Measurements from ENCODE around the gene RAD51AP1. TPM values are rescaled to one million over a fixed set of nuclear protein-coding genes. Genes with fewer than 3 reads are reported as not detected.

The RAD51AP1 gene
- total RNA-seq, 2 donors from 2014 or later: 43.9 to 56.7 TPM

DNA sequence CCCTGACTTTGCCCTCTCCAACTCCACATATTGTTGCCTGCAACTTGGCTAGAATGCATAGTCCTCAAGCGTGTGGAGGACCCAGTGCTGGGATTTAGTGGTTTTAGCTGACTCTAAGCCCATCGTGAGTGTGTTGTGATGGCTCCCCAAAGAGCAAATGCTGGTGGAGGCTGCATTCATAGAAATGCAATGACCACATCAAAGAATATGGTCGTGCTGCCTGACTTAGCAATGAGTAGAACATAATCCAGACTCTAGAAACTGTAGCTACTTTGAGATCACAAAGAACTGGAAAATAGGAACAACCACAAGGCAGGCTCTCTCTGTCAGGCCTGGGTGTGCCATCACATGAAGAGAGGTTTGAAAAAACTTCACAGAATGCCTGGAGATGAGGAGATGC is 24.6 kb downstream of the RAD51AP1 start:
- H3K4me1 Mint-ChIP-seq: peaks cover 11% of the 10 kb centered on the region
- H3K36me3 Mint-ChIP-seq (ENCODE audit: low read depth): peaks cover 7% of the 10 kb centered on the region
- H3K27ac Mint-ChIP-seq: no peak overlapping the region
- H3K27me3 Mint-ChIP-seq: peaks cover 3% of the 10 kb centered on the region
- no peak overlapping the region for H3K4me3 Mint-ChIP-seq
- no peak for ATAC-seq (replicated peaks)
- H3K9me3 Mint-ChIP-seq: no peaks in the 10 kb centered on the region

DNA sequence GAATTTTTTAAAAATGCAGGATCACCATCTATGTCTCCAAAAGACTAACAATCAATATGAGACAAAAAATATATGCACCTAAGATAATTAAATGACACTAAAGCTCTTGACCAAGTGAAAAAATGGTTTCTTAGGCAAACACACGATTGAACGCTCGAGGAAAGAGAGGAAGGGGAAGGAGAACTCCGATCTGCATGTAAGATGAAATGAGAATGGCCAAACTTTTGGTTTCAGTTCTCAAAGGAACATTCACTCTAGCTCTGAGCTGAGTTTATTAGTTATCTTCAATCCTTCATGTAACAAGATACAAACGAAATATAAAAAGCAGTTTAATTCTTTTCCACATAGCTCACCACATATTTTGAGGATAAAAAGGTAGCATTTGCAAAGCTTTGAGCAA is 26.1 kb downstream of the RAD51AP1 start:
- H3K36me3 Mint-ChIP-seq (ENCODE audit: low read depth): peaks cover 7% of the 10 kb centered on the region
- peak overlapping the region; percentile 19 for H3K4me3 Mint-ChIP-seq

DNA sequence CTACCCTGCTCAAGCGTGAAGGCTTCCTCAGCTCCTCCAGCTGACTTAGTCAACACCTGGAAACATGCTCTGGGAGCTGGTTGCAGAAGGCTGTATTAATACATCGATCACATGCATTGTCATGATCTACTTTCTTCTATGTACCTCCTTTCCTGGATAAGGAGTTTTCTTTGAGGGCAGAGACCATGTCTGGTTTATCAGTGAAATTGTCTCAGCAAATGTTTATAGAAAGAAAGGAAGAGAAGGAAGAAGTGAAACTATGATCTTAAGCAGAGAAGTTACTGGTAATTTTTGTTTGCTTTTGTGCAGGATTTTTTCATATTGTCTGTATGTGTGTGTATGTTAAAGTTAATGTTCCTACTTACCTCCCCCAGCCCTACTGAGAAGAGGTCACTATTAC is 27.8 kb downstream of the RAD51AP1 start:
- peaks cover 3% of the 10 kb centered on the region for H3K27me3 Mint-ChIP-seq
- peaks cover 6% of the 10 kb centered on the region for H3K4me1 Mint-ChIP-seq
- H3K4me3 Mint-ChIP-seq: no peak overlapping the region
- no peaks in the 10 kb centered on the region for H3K36me3 Mint-ChIP-seq (ENCODE audit: low read depth)
- H3K9me3 Mint-ChIP-seq: no peaks in the 10 kb centered on the region
- H3K27ac Mint-ChIP-seq: no peak overlapping the region
- ATAC-seq (replicated peaks): no peak

More for the DNA sequence above, 26.1 kb downstream of the RAD51AP1 start:
- Mint-ChIP-seq H3K27me3 (peaks cover 3% of the 10 kb centered on the region), H3K4me1 (peaks cover 11% of the 10 kb centered on the region), H3K27ac (no peak overlapping the region), H3K9me3 (no peaks in the 10 kb centered on the region)
- no peak for ATAC-seq (replicated peaks)

DNA sequence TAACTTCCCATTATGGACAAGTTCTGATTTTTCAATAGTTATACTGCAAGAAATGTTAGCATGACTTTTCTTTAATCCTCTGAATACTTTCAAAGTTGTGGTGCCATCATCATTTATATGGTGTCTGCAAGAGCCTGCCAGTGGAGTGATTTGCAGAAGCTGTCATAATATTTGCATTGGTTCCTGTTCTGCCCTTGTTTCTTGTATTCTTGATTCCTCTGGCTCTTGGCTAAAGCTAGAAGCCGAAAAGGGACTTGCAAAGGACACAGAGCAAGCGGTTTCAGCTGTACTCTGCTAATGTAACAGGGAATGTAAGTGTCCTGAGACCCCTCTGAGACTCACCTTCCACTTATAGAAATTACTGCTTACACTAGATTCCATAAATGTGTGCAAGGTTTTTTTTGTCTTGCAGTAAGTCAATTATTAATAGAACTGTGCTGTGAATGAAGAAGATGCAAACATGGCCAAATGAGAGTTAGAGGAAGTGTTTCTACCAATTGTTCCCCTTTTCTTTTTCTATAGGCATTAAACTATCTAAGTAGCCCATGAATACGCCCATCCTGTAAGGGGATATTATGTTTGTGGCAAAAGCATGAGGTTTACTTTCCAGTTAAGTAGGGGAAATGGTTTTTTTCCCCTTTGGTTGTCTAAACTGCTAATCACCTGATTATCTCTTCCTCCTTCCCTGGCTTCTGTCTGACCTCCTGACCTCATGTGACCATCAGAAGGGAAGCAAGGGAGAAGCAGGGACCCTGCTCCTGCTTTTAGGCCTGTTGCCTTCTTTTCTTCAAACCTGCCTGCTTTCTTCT is 28.6 kb downstream of the RAD51AP1 start:
- no peak for ATAC-seq (replicated peaks)
- Mint-ChIP-seq H3K4me3 (no peak overlapping the region), H3K27ac (no peak overlapping the region), H3K27me3 (peaks cover 3% of the 10 kb centered on the region), H3K4me1 (peaks cover 6% of the 10 kb centered on the region), H3K36me3 (ENCODE audit: low read depth) (no peaks in the 10 kb centered on the region), H3K9me3 (no peaks in the 10 kb centered on the region)

DNA sequence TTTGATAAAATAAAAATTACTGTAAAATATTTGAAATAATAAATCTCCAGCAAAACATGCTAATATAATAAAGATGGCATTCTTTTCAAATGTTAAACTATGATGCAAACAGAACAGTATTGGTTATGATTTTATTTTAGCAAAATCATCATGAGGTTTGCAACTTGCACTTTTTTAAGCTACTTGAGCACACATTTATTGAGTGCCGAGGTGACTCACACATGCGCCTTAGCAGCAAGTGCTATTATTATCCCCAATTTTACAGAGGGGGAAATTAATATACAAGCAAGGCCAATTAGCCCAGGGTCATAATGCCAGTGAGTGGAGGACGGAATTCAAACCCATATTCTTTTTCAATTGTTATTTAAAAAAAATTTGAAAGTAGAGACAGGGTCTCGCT is 30.6 kb downstream of the RAD51AP1 start:
- Mint-ChIP-seq H3K4me3 (no peak overlapping the region), H3K9me3 (no peaks in the 10 kb centered on the region), H3K27ac (no peak overlapping the region), H3K4me1 (peaks cover 6% of the 10 kb centered on the region), H3K27me3 (peaks cover 3% of the 10 kb centered on the region), H3K36me3 (ENCODE audit: low read depth) (no peaks in the 10 kb centered on the region)
- ATAC-seq (replicated peaks): no peak

DNA sequence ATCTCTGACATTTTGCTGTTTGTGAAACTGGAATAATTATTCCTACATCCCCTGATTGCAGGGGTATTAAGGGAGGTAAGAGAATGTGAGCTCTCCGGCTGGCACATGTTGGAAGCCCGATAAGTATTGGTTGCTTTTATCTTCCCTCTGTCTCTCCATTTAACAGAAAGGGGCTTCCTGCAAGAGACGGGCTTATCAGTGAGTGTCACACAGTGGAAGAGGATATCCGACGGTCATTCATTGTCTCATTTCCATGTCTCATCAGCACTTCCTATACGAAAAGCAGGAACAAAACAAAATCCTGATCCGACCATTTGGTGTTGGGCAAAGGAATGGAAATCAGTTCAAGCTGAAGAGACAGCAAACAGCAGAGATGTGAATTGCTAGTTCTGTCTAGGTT is 34.0 kb downstream of the RAD51AP1 start:
- H3K9me3 Mint-ChIP-seq: no peaks in the 10 kb centered on the region

DNA sequence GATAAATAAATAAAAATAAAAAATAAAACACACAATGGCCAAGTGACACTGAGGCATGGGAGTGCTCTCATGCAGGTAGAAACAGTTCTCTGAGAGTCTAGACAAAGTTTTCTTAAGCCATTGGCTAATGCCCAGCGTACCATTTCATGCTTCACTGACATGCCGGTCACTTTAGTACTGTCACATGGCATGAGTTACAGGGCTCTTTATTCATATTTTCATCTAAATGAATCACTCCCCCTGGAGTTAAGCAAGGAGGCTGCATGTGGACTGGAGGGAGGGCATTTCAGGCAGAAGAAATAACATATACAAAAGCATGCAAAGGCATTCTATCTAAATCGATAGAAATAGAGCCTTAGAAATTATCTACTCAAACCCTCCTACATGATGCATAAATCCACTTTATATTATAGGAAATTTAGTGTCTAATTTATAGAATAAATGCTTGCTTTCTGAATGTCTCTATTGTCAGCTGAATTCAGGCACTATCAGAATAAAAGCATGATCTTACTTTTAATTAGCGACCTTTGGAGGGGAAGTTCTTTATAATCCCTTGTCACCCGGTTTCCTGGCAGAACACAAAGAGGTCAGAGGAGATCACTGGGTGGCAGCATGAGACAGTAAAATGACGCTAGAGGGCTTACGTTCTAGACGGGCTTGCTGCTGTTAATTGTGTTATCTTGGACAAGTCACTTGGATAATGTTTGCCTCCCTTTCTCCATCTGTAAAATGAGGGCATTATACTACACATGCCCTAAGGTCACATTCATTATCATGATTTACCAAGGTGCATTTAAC is 40.8 kb downstream of the RAD51AP1 start:
- H3K36me3 Mint-ChIP-seq (ENCODE audit: low read depth): no peaks in the 10 kb centered on the region
- no peaks in the 10 kb centered on the region for H3K27me3 Mint-ChIP-seq
- no peaks in the 10 kb centered on the region for H3K9me3 Mint-ChIP-seq
- ATAC-seq (replicated peaks): no peak
- no peaks in the 10 kb centered on the region for H3K4me1 Mint-ChIP-seq
- H3K4me3 Mint-ChIP-seq: no peak overlapping the region
- H3K27ac Mint-ChIP-seq: no peak overlapping the region

More for the DNA sequence above, 34.0 kb downstream of the RAD51AP1 start:
- no peaks in the 10 kb centered on the region for H3K4me1 Mint-ChIP-seq
- no peaks in the 10 kb centered on the region for H3K27me3 Mint-ChIP-seq
- no peak overlapping the region for H3K4me3 Mint-ChIP-seq
- no peaks in the 10 kb centered on the region for H3K36me3 Mint-ChIP-seq (ENCODE audit: low read depth)
- ATAC-seq (replicated peaks): no peak
- H3K27ac Mint-ChIP-seq: no peak overlapping the region

DNA sequence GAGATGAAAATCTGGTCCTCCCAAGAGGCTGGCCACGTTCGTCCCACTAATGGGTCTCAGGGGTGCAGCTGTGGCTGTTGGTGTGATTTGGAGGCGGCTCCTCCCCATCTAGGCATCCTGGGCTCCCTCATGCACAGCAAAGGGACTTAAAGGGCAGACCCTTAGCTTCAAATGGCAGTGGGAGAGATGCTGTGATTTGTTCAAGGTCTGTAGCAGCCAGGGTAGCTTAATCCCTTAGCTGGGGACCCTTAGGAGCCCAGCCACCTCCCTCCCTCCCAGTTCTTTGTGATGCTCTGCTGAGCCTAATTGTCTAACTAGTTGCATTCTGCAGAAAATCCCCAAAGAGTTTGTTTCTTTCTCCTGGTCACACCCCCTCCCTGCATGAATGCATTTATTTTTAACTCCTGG is 41.6 kb downstream of the RAD51AP1 start:
- no peak overlapping the region for H3K27ac Mint-ChIP-seq
- no peak overlapping the region for H3K4me3 Mint-ChIP-seq
- no peaks in the 10 kb centered on the region for H3K27me3 Mint-ChIP-seq
- no peaks in the 10 kb centered on the region for H3K4me1 Mint-ChIP-seq
- no peaks in the 10 kb centered on the region for H3K9me3 Mint-ChIP-seq
- H3K36me3 Mint-ChIP-seq (ENCODE audit: low read depth): no peaks in the 10 kb centered on the region
- no peak for ATAC-seq (replicated peaks)

DNA sequence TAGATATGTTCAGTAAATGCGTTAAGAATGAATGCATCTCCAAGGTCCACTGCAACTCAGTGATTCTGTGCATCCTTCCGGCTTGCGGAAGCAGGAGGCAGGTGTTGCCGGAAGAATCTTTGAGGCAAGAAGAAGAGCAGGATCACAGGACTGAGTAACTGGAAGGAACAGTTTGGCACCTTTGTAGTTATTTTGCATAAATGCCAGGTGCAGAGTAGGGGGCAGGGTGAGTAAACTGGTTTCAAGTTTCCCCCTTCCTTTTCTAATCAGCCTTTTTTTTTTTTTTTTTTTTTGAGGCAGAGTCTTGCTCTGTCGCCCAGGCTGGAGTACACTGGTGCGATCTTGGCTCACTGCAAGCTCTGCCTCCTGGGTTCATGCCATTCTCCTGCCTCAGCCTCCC is 45.6 kb downstream of the RAD51AP1 start:
- Mint-ChIP-seq H3K36me3 (ENCODE audit: low read depth) (no peaks in the 10 kb centered on the region), H3K27me3 (peaks cover 7% of the 10 kb centered on the region), H3K4me1 (no peaks in the 10 kb centered on the region), H3K27ac (no peak overlapping the region), H3K4me3 (no peak overlapping the region), H3K9me3 (no peaks in the 10 kb centered on the region)
- ATAC-seq (replicated peaks): no peak

DNA sequence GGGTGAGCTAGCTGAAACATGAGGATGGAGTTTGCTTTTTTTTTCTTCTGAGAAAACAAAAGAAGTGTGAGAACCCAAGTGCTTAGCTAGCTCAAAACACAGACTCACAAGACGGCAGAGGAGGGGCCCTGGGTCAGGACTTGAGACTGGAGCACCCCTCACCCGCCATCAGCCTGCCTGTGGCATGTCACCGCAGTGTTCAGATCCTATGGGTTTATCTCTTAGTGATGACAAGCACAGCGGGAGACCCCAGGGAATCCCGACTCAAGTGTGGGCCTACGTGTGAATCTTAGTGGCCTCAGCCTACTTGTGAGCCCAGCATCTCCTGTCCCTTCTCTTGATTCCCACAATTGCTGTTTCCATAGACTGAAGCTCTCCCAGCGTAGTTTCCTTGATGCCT is 46.2 kb downstream of the RAD51AP1 start:
- no peaks in the 10 kb centered on the region for H3K36me3 Mint-ChIP-seq (ENCODE audit: low read depth)
- no peaks in the 10 kb centered on the region for H3K9me3 Mint-ChIP-seq
- H3K4me1 Mint-ChIP-seq: no peaks in the 10 kb centered on the region
- ATAC-seq (replicated peaks): no peak
- H3K27ac Mint-ChIP-seq: no peak overlapping the region
- peaks cover 7% of the 10 kb centered on the region for H3K27me3 Mint-ChIP-seq
- H3K4me3 Mint-ChIP-seq: no peak overlapping the region

DNA sequence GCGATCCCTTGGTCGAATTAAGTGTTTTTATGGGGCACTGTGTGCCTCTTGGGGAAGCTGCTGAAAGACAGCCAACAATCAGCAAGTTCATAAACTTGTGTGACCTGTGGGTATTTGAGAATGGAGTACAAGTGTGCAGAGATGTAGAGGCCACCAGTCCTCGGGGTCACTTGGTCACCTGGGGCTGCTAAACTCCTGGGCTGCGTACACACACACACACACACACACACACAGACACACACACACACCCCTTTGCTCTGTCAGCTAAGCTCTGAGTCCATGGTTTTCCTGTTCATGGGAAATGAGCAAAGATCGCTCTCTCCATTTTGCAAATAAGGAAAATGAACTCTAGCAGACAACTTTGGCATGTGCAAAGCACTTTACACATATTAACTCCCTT is 47.8 kb downstream of the RAD51AP1 start:
- Mint-ChIP-seq H3K36me3 (ENCODE audit: low read depth) (no peaks in the 10 kb centered on the region), H3K27ac (no peak overlapping the region), H3K4me3 (no peak overlapping the region), H3K27me3 (peaks cover 7% of the 10 kb centered on the region), H3K9me3 (no peaks in the 10 kb centered on the region), H3K4me1 (no peaks in the 10 kb centered on the region)
- ATAC-seq (replicated peaks): no peak

DNA sequence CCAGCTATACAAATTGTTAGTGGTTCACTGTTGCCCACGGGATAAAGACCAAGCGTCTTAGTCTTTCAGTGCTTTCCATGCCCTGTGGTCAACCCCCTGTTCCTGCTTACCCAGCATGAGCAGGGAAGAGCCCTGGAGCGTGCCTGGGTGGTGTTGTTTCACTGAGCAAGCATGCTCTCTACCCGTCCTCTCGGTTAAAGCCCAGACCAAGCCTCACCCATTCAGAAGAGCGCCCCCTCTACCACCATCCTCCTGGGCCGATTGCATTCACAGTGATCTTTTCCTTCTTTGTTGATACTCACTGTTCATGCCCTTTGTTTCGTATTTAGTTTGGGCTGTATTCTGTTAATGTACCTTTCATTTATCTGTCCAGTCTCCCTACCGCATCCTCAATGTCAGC is 48.4 kb downstream of the RAD51AP1 start:
- no peak for ATAC-seq (replicated peaks)
- Mint-ChIP-seq H3K27ac (no peak overlapping the region), H3K9me3 (no peaks in the 10 kb centered on the region), H3K36me3 (ENCODE audit: low read depth) (no peaks in the 10 kb centered on the region), H3K4me3 (no peak overlapping the region), H3K27me3 (peaks cover 7% of the 10 kb centered on the region), H3K4me1 (no peaks in the 10 kb centered on the region)

DNA sequence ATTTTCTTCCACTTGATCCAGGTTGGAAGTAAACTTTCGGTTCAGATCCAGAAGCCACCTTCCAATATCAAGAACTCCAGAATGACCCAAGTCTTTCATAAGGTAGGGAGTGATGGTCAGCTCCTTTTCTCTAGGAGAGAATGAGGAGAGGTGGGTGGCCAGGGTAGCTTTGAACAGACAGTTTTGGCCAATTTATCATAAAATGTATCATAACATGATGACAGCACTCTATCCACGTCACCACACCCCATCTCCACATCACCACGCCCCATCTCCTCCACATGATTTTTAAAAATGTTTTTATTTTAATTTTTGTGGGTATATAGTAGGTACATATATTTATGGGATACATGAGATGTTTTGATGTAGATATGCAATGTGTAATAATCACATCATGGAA is 50.2 kb downstream of the RAD51AP1 start:
- H3K4me1 Mint-ChIP-seq: no peaks in the 10 kb centered on the region
- H3K4me3 Mint-ChIP-seq: no peak overlapping the region
- no peaks in the 10 kb centered on the region for H3K9me3 Mint-ChIP-seq
- H3K27me3 Mint-ChIP-seq: peaks cover 10% of the 10 kb centered on the region
- no peaks in the 10 kb centered on the region for H3K36me3 Mint-ChIP-seq (ENCODE audit: low read depth)
- H3K27ac Mint-ChIP-seq: no peak overlapping the region
- no peak for ATAC-seq (replicated peaks)

DNA sequence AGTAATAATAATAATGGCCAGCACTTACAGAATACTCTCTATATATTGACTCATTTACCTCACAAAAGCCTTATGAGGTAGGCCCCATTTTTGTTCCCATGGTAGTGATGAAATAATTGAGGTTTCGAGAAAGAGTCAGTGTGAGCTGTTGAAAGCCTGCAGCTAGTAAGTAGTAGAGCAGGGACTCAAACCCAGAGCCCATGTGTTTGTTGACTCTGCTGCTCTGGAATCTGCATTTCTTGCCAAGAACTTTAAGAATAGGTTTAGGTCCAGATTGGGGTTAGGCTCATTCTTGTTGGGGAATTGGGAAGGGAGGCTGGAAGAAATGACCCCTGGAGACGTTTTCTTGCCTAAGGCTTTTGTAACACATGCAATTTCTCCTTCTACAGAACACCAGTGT is 51.3 kb downstream of the RAD51AP1 start:
- H3K27ac Mint-ChIP-seq: no peak overlapping the region
- no peak overlapping the region for H3K4me3 Mint-ChIP-seq
- no peaks in the 10 kb centered on the region for H3K36me3 Mint-ChIP-seq (ENCODE audit: low read depth)
- no peaks in the 10 kb centered on the region for H3K4me1 Mint-ChIP-seq
- H3K9me3 Mint-ChIP-seq: no peaks in the 10 kb centered on the region
- peaks cover 10% of the 10 kb centered on the region for H3K27me3 Mint-ChIP-seq
- no peak for ATAC-seq (replicated peaks)

DNA sequence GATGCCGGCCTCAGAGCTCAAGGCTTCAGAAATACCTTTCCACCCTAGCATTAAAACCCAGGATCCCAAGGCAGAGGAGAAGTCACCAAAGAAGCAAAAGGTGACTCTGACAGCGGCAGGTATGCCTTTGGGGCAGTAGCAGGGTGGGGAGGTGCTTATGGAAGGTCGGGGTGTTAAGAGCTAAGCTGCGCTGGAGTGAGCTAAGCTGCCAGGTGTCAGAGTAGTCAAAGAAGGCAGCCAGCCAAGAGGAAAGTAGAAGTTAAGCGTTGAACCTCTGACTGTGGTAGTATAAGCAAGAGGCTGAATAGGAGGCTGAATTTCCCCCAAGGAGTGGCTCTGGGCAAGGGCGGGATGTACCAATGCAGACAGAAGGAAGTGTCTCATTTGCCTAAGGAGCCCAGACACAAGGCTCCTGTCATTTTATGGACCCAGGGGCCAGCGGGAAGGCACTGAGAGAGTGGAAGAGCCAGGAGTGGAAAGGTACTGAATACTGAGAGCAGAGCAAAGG is 52.5 kb downstream of the RAD51AP1 start:
- H3K27me3 Mint-ChIP-seq: peaks cover 13% of the 10 kb centered on the region
- no peak overlapping the region for H3K4me3 Mint-ChIP-seq
- no peaks in the 10 kb centered on the region for H3K4me1 Mint-ChIP-seq
- no peaks in the 10 kb centered on the region for H3K9me3 Mint-ChIP-seq
- no peaks in the 10 kb centered on the region for H3K36me3 Mint-ChIP-seq (ENCODE audit: low read depth)
- ATAC-seq (replicated peaks): no peak
- no peak overlapping the region for H3K27ac Mint-ChIP-seq

Data from activated T-helper 17 cell treated with anti-CD3 and anti-CD28 coated beads, Interleukin-2, amount 50 U/mL, for 72 hours (primary cell).